DND-41 (cell line): Measurements from ENCODE around the gene SLC6A3.

Source experiments
- EZH2 ChIP-seq: IDR thresholded peaks from 3 replicates; pipeline ENCODE4 v1.6.1; 2012; ENCODE audit warnings: borderline replicate concordance, low read depth, mild to moderate bottlenecking, moderate library complexity, low read length, inconsistent platforms; ENCODE audit not compliant: severe bottlenecking
- TF ChIP-seq, protein P1 (sequence below): IDR thresholded peaks from 2 replicates; pipeline ENCODE4 v1.5.1; 2012; ENCODE audit warnings: borderline replicate concordance, low read length, moderate library complexity, mild to moderate bottlenecking; ENCODE audit not compliant: poor library complexity, severe bottlenecking; ENCODE audit errors: extremely low read depth

DNA sequence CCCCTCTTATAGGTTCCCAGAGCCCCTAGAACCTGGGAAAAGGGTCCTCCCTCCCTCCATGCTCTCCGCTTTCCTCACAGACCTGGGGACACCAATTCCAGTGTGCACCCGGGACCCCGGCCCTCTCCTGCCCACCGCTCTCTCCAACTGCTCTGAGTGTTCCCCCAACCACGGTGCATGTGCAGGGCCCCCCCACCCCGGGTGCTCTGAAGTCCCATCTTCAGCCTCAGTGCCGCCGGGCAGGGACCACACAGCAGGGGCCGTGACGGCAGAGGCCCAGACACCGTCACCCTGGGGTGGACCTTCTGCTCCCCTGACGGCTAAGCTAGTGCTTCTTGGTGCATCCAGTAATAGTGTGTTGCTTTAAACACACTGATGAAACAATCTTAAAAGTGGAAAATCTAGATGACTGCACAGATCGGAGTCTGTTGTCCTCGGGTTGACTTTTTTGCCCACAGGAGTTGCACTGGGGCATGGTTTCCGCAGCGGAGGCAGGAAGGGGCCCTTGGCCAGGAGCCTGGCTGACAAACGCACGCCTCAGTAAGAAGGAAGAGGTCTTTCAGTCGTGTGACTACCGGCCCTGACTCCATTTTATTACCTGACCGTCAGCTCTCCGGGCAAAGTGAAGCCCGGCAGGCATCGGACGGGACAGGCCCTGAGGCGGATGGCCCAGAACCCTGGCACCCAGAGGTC lies 36.2 kb upstream of the SLC6A3 start:
- TF ChIP-seq, protein P1, sequence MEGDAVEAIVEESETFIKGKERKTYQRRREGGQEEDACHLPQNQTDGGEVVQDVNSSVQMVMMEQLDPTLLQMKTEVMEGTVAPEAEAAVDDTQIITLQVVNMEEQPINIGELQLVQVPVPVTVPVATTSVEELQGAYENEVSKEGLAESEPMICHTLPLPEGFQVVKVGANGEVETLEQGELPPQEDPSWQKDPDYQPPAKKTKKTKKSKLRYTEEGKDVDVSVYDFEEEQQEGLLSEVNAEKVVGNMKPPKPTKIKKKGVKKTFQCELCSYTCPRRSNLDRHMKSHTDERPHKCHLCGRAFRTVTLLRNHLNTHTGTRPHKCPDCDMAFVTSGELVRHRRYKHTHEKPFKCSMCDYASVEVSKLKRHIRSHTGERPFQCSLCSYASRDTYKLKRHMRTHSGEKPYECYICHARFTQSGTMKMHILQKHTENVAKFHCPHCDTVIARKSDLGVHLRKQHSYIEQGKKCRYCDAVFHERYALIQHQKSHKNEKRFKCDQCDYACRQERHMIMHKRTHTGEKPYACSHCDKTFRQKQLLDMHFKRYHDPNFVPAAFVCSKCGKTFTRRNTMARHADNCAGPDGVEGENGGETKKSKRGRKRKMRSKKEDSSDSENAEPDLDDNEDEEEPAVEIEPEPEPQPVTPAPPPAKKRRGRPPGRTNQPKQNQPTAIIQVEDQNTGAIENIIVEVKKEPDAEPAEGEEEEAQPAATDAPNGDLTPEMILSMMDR: no peak
- no peak for TF ChIP-seq EZH2
